Memory B cell (primary cell): ENCODE measurements around the gene TCL1B.
A peak's percentile ranks its signal among the peaks of the same experiment; 100 is the strongest.

Experiments
- ATAC-seq: fragments of 150-1000 bp; cut with Tn5 transposase; 2 replicates; pipeline ENCODE4 v1.10.0; 2021; ENCODE audit warnings: low read depth, mild to moderate bottlenecking, moderate library complexity
- DNase-seq, 2 donors: peaks; one replicate each; pipeline ENCODE4 v3.0.0; 2022; ENCODE audit warnings: low spot score in 2 of 2
- H3K27ac Mint-ChIP-seq: one replicate; pipeline ENCODE4 v1.8.0; 2022; ENCODE audit warnings: mild to moderate bottlenecking, moderate library complexity, mixed read lengths
- H3K27me3 Mint-ChIP-seq: one replicate; pipeline ENCODE4 v1.8.0; 2022; ENCODE audit warnings: mixed read lengths
- H3K36me3 Mint-ChIP-seq: one replicate; pipeline ENCODE4 v1.8.0; 2022; ENCODE audit warnings: mild to moderate bottlenecking, mixed read lengths
- H3K4me1 Mint-ChIP-seq: one replicate; pipeline ENCODE4 v1.8.0; 2022; ENCODE audit warnings: mixed read lengths
- H3K4me3 Mint-ChIP-seq: one replicate; pipeline ENCODE4 v1.8.0; 2022; ENCODE audit warnings: mild to moderate bottlenecking, moderate library complexity, mixed read lengths
- H3K9me3 Mint-ChIP-seq: one replicate; pipeline ENCODE4 v1.8.0; 2022; ENCODE audit warnings: mixed read lengths

Gene TCL1B

GRCh38 chr14:95700221-95700976 lies 14.2 kb downstream of the TCL1B start:
- no peaks in the 10 kb centered on the region for H3K36me3 Mint-ChIP-seq
- ATAC-seq (no peak), DNase-seq (no peak)
- no peaks in the 10 kb centered on the region for H3K9me3 Mint-ChIP-seq
- H3K27ac Mint-ChIP-seq = no peak overlapping the region
- peaks cover 15% of the 10 kb centered on the region for H3K4me1 Mint-ChIP-seq
- peaks cover 19% of the 10 kb centered on the region for H3K27me3 Mint-ChIP-seq
- no peak overlapping the region for H3K4me3 Mint-ChIP-seq

- no peak for ATAC-seq
- Mint-ChIP-seq H3K27me3 (peaks cover 18% of the 10 kb centered on the region), H3K4me1 (peaks cover 9% of the 10 kb centered on the region), H3K4me3 (no peak overlapping the region), H3K36me3 (no peaks in the 10 kb centered on the region), H3K9me3 (no peaks in the 10 kb centered on the region), H3K27ac (no peak overlapping the region)
- no peak for DNase-seq
Observed at GRCh38 chr14:95701846-95702221, 15.6 kb downstream of the TCL1B start.

GRCh38 chr14:95703341-95703740 lies 17.1 kb downstream of the TCL1B start:
- DNase-seq (no peak), ATAC-seq (no peak)
- no peak overlapping the region for H3K27ac Mint-ChIP-seq
- peaks cover 2% of the 10 kb centered on the region for H3K4me1 Mint-ChIP-seq
- no peaks in the 10 kb centered on the region for H3K36me3 Mint-ChIP-seq
- H3K4me3 Mint-ChIP-seq = no peak overlapping the region
- no peaks in the 10 kb centered on the region for H3K9me3 Mint-ChIP-seq
- peaks cover 21% of the 10 kb centered on the region for H3K27me3 Mint-ChIP-seq

GRCh38 chr14:95703805-95704204 lies 17.6 kb downstream of the TCL1B start:
- H3K27ac Mint-ChIP-seq = no peak overlapping the region
- ATAC-seq = no peak
- DNase-seq = no peak
- no peaks in the 10 kb centered on the region for H3K9me3 Mint-ChIP-seq
- H3K4me1 Mint-ChIP-seq = no peaks in the 10 kb centered on the region
- H3K36me3 Mint-ChIP-seq = no peaks in the 10 kb centered on the region
- H3K4me3 Mint-ChIP-seq = no peak overlapping the region
- H3K27me3 Mint-ChIP-seq = peaks cover 21% of the 10 kb centered on the region

GRCh38 chr14:95705518-95705917 lies 19.3 kb downstream of the TCL1B start:
- no peak for DNase-seq
- H3K27ac Mint-ChIP-seq = no peak overlapping the region
- peaks cover 27% of the 10 kb centered on the region for H3K27me3 Mint-ChIP-seq
- H3K9me3 Mint-ChIP-seq = no peaks in the 10 kb centered on the region
- no peak for ATAC-seq
- H3K4me1 Mint-ChIP-seq = no peaks in the 10 kb centered on the region
- H3K36me3 Mint-ChIP-seq = no peaks in the 10 kb centered on the region
- H3K4me3 Mint-ChIP-seq = no peak overlapping the region

- H3K27me3 Mint-ChIP-seq = peaks cover 29% of the 10 kb centered on the region
- H3K4me3 Mint-ChIP-seq = no peak overlapping the region
- DNase-seq (no peak), ATAC-seq (peak; percentile 55)
- H3K9me3 Mint-ChIP-seq = no peaks in the 10 kb centered on the region
- H3K27ac Mint-ChIP-seq = peak overlapping the region; percentile 12
- peaks cover 6% of the 10 kb centered on the region for H3K4me1 Mint-ChIP-seq
- no peaks in the 10 kb centered on the region for H3K36me3 Mint-ChIP-seq
Observed at GRCh38 chr14:95707327-95707726, 21.1 kb downstream of the TCL1B start.

GRCh38 chr14:95710106-95710505 lies 23.9 kb downstream of the TCL1B start:
- no peak overlapping the region for H3K27ac Mint-ChIP-seq

GRCh38 chr14:95711476-95712176 lies 25.4 kb downstream of the TCL1B start:
- Mint-ChIP-seq H3K4me1 (peaks cover 6% of the 10 kb centered on the region), H3K4me3 (peak overlapping the region; percentile 5), H3K27me3 (peaks cover 33% of the 10 kb centered on the region), H3K9me3 (no peaks in the 10 kb centered on the region), H3K27ac (no peak overlapping the region), H3K36me3 (no peaks in the 10 kb centered on the region)
- DNase-seq (no peak), ATAC-seq (no peak)

More at GRCh38 chr14:95710106-95710505, 23.9 kb downstream of the TCL1B start:
- H3K4me1 Mint-ChIP-seq = peaks cover 6% of the 10 kb centered on the region
- H3K27me3 Mint-ChIP-seq = peaks cover 37% of the 10 kb centered on the region
- no peaks in the 10 kb centered on the region for H3K36me3 Mint-ChIP-seq
- DNase-seq (no peak), ATAC-seq (no peak)
- H3K4me3 Mint-ChIP-seq = no peak overlapping the region
- no peaks in the 10 kb centered on the region for H3K9me3 Mint-ChIP-seq

- H3K36me3 Mint-ChIP-seq = no peaks in the 10 kb centered on the region
- peaks cover 6% of the 10 kb centered on the region for H3K4me1 Mint-ChIP-seq
- H3K9me3 Mint-ChIP-seq = no peaks in the 10 kb centered on the region
- ATAC-seq = no peak
- peak overlapping the region; percentile 5 for H3K4me3 Mint-ChIP-seq
- DNase-seq = no peak
- peaks cover 30% of the 10 kb centered on the region for H3K27me3 Mint-ChIP-seq
- H3K27ac Mint-ChIP-seq = no peak overlapping the region
Observed at GRCh38 chr14:95712398-95712797, 26.2 kb downstream of the TCL1B start.

GRCh38 chr14:95713596-95714371 lies 27.6 kb downstream of the TCL1B start, which contains the start of gene TCL1A:
TCL1A (minus strand) TSS chr14:95714125; CDS start chr14:95714066, 59 bp downstream.
- no peaks in the 10 kb centered on the region for H3K9me3 Mint-ChIP-seq
- no peak for DNase-seq
- H3K4me3 Mint-ChIP-seq = peak within 1 kb of the TSS; percentile 57
- peaks cover 6% of the 10 kb centered on the region for H3K4me1 Mint-ChIP-seq
- H3K27ac Mint-ChIP-seq = no peak within 1 kb of the TSS
- H3K36me3 Mint-ChIP-seq = no peaks in the 10 kb centered on the region
- H3K27me3 Mint-ChIP-seq = peaks cover 29% of the 10 kb centered on the region
- peak; percentile 27 for ATAC-seq

GRCh38 chr14:95722525-95723190 lies 36.4 kb downstream of the TCL1B start:
- no peak overlapping the region for H3K4me3 Mint-ChIP-seq
- H3K27ac Mint-ChIP-seq = no peak overlapping the region
- DNase-seq = no peak
- H3K9me3 Mint-ChIP-seq = peaks cover 12% of the 10 kb centered on the region
- peaks cover 15% of the 10 kb centered on the region for H3K27me3 Mint-ChIP-seq
- H3K4me1 Mint-ChIP-seq = no peaks in the 10 kb centered on the region
- peaks cover 2% of the 10 kb centered on the region for H3K36me3 Mint-ChIP-seq
- no peak for ATAC-seq

- DNase-seq = no peak
- peak; percentile 34 for ATAC-seq
- peaks cover 2% of the 10 kb centered on the region for H3K4me1 Mint-ChIP-seq
- no peak overlapping the region for H3K4me3 Mint-ChIP-seq
- peaks cover 2% of the 10 kb centered on the region for H3K36me3 Mint-ChIP-seq
- H3K27ac Mint-ChIP-seq = no peak overlapping the region
- peaks cover 12% of the 10 kb centered on the region for H3K9me3 Mint-ChIP-seq
- peaks cover 24% of the 10 kb centered on the region for H3K27me3 Mint-ChIP-seq
Observed at GRCh38 chr14:95725685-95726336, 39.6 kb downstream of the TCL1B start.

GRCh38 chr14:95727056-95727700 lies 41.0 kb downstream of the TCL1B start:
- DNase-seq = no peak
- Mint-ChIP-seq H3K4me1 (peaks cover 2% of the 10 kb centered on the region), H3K27me3 (peaks cover 24% of the 10 kb centered on the region), H3K9me3 (peaks cover 10% of the 10 kb centered on the region), H3K27ac (no peak overlapping the region), H3K36me3 (peaks cover 2% of the 10 kb centered on the region), H3K4me3 (no peak overlapping the region)
- no peak for ATAC-seq
